ENCODE measurements around the gene TGM1. TPM values are rescaled to one million over a fixed set of nuclear protein-coding genes. Genes with fewer than 3 reads are reported as not detected.
A peak's percentile ranks its signal among the peaks of the same experiment; 100 is the strongest.

The TGM1 gene
- total RNA-seq, 6 donors from 2014 or later: 9.1 to 29.2 (median 11.1) TPM

DNA sequence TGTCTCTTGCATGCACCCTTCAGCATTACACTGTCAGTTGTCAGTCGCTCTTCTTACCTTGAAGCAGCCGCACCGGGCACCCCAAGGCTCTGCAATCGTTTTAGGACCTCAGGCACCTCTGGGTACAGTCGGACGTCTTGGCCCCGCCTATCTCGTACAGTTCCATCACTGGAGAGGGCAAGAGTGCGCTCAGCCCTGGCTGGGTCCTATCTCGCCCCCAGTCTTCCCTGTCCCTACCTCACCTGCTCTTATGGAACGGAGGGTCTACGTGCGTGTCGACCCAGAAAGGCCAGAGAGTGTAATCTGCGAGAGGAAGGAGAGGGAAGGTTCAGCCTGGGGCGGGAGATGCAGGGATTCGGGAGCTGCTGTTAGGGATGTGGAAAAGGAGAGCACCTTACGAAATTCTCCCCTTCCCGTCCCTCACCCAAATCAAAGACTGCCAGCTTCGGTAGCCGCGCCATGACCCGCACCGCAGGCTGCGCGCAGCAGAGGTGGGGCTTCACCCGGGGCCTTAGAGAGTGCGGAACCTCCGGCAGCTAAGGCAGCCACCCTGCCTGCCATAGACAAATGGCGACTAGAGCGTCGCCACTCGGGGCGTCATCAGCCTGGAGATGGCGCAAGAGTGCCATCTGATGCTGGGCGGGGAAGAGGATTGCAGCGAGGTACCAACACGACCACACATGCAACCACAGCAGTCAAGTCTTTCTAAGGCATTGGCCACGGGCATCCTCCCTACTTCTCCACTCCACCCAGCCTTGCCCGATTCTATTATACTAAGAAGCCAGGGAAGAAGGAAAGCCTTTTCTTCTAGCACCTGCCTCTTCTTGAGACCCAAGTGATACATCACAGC lies 47.3 kb downstream of the TGM1 start, which contains the start of gene MDP1:
Gene MDP1, minus strand, starts transcription at position 572 of the 850 bp plus-strand sequence. Its CDS starts 111 bp downstream, at position 461.
- TF ChIP-seq, protein P1, sequence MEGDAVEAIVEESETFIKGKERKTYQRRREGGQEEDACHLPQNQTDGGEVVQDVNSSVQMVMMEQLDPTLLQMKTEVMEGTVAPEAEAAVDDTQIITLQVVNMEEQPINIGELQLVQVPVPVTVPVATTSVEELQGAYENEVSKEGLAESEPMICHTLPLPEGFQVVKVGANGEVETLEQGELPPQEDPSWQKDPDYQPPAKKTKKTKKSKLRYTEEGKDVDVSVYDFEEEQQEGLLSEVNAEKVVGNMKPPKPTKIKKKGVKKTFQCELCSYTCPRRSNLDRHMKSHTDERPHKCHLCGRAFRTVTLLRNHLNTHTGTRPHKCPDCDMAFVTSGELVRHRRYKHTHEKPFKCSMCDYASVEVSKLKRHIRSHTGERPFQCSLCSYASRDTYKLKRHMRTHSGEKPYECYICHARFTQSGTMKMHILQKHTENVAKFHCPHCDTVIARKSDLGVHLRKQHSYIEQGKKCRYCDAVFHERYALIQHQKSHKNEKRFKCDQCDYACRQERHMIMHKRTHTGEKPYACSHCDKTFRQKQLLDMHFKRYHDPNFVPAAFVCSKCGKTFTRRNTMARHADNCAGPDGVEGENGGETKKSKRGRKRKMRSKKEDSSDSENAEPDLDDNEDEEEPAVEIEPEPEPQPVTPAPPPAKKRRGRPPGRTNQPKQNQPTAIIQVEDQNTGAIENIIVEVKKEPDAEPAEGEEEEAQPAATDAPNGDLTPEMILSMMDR (IDR thresholded peaks at IDR 0.05): peak in 5 of 6 experiments; percentile 39 to 78 (median 53)
- TF ChIP-seq POLR2A (IDR thresholded peaks at IDR 0.05) (peak in 3 of 4 donors; percentile 75 to 88 (median 79)), POLR2AphosphoS5 (IDR thresholded peaks at IDR 0.05) (peak; percentile 87 to 90), EP300 (IDR thresholded peaks at IDR 0.05) (peak in 1 of 4 donors; percentile 59)
- ATAC-seq (ENCODE audit: low FRiP score in 2 of 2): peak; percentile 86 to 90
- no peaks in the 10 kb centered on the region for H3K27me3 ChIP-seq
- peaks cover 18 to 45% (median 27%) of the 10 kb centered on the region in 4 donors for H3K4me1 ChIP-seq
- H3K4me3 ChIP-seq: peak within 1 kb of the TSS; percentile 66 to 77 (median 72)
- peak within 1 kb of the TSS; percentile 88 to 91 (median 90) for H3K27ac ChIP-seq
- peaks cover 3 to 15% (median 11%) of the 10 kb centered on the region in 4 donors for H3K36me3 ChIP-seq
- DNase-seq: peak; percentile 90 to 91
- 0 to 2% methylated on average over 23 to 30 of the region's 40 CpGs for WGBS, 2 donors
- no peaks in the 10 kb centered on the region for H3K9me3 ChIP-seq

DNA sequence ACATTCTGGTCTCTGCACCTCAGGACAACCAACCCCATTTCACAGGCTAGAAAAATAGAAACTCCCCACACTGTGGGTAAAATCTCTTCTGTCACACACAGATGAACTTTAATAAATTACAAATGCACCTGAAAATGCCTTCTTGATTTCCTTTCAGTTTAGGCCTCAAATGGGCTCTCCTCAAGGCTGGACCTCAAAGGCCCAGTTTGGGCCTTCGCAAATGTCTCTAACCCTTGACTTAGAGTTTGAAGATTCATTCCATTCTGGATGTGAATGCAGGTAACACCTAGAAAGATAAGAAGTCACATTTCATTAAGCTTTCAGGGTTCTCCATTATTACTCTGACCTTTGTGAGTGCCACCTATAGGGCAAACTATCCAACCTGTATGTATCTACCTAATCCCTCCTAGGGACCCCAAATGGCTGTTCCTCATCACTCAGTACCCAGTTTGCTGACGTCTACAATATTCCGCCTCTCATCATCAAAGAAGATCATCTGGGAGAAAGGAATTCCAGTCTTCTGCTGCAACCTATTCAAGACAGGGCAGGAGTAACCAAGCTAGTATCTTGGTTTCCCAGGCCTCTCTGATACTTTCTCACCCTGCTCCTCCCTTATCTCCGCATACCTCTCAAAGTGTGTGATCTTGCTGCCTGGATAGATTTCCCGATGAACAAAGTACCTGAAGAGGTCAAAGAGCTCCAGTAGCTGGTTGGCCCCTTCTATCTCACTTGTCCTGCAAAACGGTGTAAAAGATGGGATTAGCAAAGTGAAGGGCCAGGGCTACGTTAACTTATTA lies 48.9 kb downstream of the TGM1 start:
- peak overlapping the region in 3 of 4 donors; percentile 64 to 86 (median 77) for H3K4me3 ChIP-seq
- 90 to 94% methylated on average over 7 of the region's 7 CpGs for WGBS, 2 donors
- peaks cover 18 to 46% (median 27%) of the 10 kb centered on the region in 4 donors for H3K4me1 ChIP-seq
- H3K9me3 ChIP-seq: no peaks in the 10 kb centered on the region
- peak overlapping the region; percentile 97 to 98 (median 98) for H3K27ac ChIP-seq
- DNase-seq (no peak), ATAC-seq (ENCODE audit: low FRiP score in 2 of 2) (no peak)
- no peaks in the 10 kb centered on the region for H3K27me3 ChIP-seq
- peaks cover 9 to 32% (median 27%) of the 10 kb centered on the region in 4 donors for H3K36me3 ChIP-seq
- TF ChIP-seq EP300 (IDR thresholded peaks at IDR 0.05): no peak

DNA sequence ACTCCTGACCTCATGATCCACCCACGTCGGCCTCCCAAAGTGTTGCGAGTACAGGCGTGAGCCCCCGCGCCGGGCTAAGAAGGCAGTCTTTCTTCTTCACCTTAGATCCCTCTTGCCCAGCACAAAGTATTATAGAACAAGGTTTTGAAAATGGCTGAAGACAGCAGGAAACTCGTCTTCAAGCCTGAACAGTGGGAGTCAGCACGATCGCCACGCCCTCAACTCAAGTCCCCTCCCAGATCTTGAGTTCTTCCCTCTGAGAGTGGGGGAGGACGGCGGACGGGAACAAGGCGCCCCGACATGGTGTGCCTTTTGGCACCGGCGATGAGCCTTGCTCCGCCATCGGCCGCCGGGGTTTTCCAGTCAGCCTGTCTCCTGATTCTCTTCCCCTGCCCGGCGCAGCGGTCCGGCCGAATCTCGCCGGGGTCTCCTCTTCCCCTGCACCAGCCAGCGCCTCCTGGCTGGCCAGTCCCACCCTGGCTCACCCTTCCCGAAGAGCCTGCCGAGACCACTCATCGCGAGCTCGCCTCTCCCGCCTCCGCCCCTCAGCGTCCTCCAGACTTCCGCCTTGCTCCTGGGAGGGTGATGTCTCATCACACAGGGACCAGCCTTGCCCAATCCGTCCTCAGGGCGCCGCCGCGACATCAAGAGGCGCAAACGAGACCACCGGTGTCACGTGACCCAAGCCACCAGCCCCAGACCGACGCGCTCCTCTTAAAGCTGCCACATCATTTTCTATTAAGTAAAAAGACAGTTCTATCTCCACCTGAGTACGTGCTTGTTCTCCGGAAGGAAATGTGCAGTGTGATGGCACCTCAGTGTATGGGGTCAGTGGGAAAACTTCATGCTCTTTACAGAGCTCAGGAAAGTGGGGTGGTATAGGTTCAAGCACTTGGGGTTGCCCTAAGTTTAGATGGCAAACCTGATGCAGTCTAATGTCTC lies 49.8 kb downstream of the TGM1 start, which contains the start of gene CHMP4A:
Gene CHMP4A, minus strand, starts transcription at position 565 of the 942 bp plus-strand sequence. Its CDS starts 49 bp downstream, at position 516.
- peak; percentile 96 for ATAC-seq (ENCODE audit: low FRiP score in 2 of 2)
- 1% methylated on average over 26 to 47 of the region's 53 CpGs for WGBS, 2 donors
- H3K4me1 ChIP-seq: peaks cover 18 to 46% (median 27%) of the 10 kb centered on the region in 4 donors
- TF ChIP-seq POLR2AphosphoS5 (IDR thresholded peaks at IDR 0.05): peak; percentile 99
- TF ChIP-seq EP300 (IDR thresholded peaks at IDR 0.05): peak in 1 of 4 donors; percentile 34
- peak; percentile 94 to 98 (median 98) for TF ChIP-seq POLR2A (IDR thresholded peaks at IDR 0.05)
- TF ChIP-seq, protein P1 (IDR thresholded peaks at IDR 0.05): peak in 4 of 6 experiments; percentile 9 to 42 (median 25)
- peak within 1 kb of the TSS; percentile 97 to 98 (median 98) for H3K27ac ChIP-seq
- no peaks in the 10 kb centered on the region for H3K27me3 ChIP-seq
- no peaks in the 10 kb centered on the region for H3K9me3 ChIP-seq
- peak; percentile 96 to 99 for DNase-seq
- peak within 1 kb of the TSS; percentile 53 to 86 (median 70) for H3K4me3 ChIP-seq
- peaks cover 9 to 41% (median 31%) of the 10 kb centered on the region in 4 donors for H3K36me3 ChIP-seq

DNA sequence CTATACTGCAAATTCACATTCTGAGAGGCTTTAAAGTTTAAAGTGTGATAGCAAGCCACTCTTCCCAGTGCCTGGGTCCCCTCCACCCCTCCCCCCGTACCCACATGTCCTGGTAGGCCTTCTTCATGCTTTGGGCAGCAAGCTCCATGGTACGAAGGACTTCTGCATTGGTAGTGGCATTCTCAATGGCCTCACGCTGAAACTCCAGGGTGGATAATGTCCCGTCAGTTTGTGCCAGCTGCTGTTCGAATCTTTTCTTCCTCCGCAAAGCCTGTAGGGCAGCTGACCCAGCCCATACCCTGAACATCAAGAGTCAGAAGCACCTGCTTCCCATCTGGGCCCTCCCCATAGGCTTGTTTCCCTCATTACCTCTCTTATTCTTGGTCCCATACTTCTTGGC lies 51.7 kb downstream of the TGM1 start:
- peaks cover 18 to 45% (median 26%) of the 10 kb centered on the region in 4 donors for H3K4me1 ChIP-seq
- peaks cover 14 to 52% (median 45%) of the 10 kb centered on the region in 4 donors for H3K36me3 ChIP-seq
- DNase-seq: no peak
- no peak overlapping the region for H3K27ac ChIP-seq
- H3K27me3 ChIP-seq: no peaks in the 10 kb centered on the region
- H3K9me3 ChIP-seq: no peaks in the 10 kb centered on the region
- no peak for ATAC-seq (ENCODE audit: low FRiP score in 2 of 2)
- no peak overlapping the region for H3K4me3 ChIP-seq
- TF ChIP-seq, protein P1 (IDR thresholded peaks at IDR 0.05): no peak
- TF ChIP-seq POLR2AphosphoS5 (IDR thresholded peaks at IDR 0.05) (no peak), POLR2A (IDR thresholded peaks at IDR 0.05) (no peak), EP300 (IDR thresholded peaks at IDR 0.05) (no peak)
- WGBS, 2 donors: 93 to 100% methylated on average over 6 of the region's 6 CpGs
